GM21423 (cell line): ENCODE measurements around the gene GUCY2C.
"Not testable (repeated sequence)": the region's sequence is repeated elsewhere in the genome, so short reads cannot be mapped to it uniquely, and the experiment has no call there.

ENCODE experiments used
- ATAC-seq: cut with Tn5 transposase; IDR thresholded peaks from one replicate; pipeline ENCODE4 v1.9.1; 2021; ENCODE audit warnings: mild to moderate bottlenecking, moderate library complexity; ENCODE audit not compliant: unreplicated experiment

The GUCY2C gene

GRCh38 chr12:14689144-14689543, 7.3 kb downstream of the GUCY2C start:
- no peak for ATAC-seq

GRCh38 chr12:14682231-14682630, 14.2 kb downstream of the GUCY2C start:
- ATAC-seq = not testable (repeated sequence)

DNA sequence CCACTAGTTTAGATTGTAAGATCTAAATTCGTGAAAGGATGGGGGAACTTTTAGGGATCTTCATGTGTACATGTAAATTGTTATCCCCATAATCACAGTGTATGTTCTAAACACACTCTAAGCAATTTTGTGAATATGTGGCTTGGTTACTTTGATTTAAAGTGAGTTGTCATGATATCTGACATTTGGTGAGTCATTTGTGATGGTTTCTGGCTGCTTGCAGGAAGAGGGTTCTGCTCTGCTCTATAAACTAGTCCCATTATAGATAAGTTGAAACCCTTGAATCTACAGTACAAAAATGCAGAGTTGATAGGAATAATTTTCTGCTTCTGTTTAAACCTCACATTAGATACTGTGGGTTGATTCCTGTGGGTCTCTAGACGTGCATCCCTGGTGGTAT, 14.8 kb downstream of the GUCY2C start:
- ATAC-seq = no peak

GRCh38 chr12:14681190-14681589, 15.2 kb downstream of the GUCY2C start:
- ATAC-seq = no peak

DNA sequence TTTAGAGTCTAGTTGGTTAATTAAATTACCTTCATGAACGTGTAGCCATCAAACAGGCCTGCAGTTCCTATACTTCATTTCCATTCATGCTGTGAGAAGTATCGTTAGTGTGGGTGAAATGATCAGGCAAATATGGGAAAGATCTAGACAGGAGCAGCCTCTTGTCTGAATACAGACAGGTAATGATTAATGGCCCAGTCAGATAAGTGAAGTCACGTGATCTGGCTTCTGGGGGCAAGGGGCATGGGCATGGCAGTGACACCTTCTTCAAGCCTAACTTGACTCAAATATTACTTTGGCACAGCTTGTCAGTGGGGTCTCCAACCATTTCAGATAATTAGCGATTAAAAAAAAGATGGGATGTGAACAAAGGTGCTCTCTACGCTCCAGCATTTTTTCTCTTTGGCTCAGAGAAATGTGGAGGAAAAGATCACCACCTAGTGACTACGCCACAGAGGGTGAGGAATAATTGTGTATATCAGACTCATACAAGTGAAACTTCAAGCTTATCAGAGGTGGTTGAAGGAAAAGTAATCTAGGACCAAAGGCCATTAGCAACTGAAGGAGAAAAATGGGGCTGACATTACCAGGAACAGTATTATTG, 17.8 kb downstream of the GUCY2C start:
- no peak for ATAC-seq

DNA sequence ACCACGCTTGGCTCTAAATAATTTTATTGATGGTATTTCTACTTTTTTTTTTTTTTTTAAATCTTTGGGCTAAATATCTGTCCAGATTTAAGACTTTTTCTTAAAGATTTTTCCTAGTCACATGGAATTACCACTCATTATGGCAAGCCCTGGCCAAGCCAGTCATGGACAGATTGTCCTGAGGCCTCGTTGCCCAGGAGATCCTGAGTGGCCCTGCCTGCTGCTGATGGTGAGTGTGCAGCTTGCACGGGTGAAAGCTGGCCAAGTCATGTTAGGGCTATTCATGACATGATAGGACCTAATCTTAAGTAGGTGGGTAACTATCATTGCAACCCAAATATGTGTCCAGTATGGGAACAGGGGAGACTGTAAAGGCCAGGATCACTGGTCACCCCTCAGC, 27.8 kb downstream of the GUCY2C start:
- no peak for ATAC-seq

DNA sequence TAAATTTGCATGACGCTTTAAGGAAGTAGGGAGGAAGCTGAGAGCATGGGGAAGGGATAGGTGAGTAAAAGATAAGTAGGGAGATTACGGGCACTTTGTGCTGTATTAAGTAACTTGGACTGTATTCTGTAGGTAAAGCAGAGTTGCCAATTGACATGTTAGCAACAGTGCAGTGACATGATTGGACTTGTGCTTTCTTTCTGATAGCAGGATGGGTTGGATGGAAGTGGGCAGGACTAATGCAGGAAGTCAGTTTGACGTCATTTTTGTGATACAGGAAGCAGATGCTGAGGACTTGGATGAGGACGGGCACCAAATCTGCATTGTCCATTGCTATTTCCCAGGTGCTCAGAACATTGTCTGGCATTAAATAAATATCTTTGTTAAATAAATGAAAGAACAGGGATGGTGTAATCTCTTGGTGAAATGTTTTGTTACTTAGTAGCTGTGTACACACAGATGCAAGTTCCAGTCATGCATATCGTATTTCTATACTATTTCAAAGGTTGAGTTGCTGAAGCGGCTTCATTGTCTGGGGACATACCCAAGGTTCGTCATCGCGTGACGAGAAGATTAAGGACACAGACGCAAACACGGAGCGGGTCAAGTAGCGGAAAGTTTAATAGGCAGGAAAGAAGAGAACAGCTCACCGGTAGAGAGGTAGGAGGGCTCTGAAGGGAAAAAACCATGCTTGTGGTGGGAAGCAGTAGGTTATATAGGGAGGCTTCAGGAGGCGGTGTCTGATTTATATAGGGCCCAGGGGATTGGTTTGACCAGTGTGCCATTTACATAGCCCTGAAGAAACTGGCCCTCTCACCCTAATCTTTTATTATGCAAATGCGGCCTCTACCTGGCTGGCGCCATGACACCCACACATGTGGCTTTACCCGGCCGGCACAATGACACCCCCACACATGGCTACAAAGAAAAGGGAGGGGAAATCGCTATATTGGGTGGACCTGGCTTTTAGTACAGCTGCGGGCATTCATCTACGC, 30.7 kb downstream of the GUCY2C start:
- ATAC-seq = no peak

GRCh38 chr12:14664434-14665023, 31.9 kb downstream of the GUCY2C start:
- no peak for ATAC-seq

GRCh38 chr12:14663002-14663401, 33.4 kb downstream of the GUCY2C start:
- no peak for ATAC-seq

- no peak for ATAC-seq
These were observed 39.6 kb downstream of the GUCY2C start for GRCh38 chr12:14656846-14657245.

GRCh38 chr12:14655284-14655683, 41.1 kb downstream of the GUCY2C start:
- no peak for ATAC-seq

DNA sequence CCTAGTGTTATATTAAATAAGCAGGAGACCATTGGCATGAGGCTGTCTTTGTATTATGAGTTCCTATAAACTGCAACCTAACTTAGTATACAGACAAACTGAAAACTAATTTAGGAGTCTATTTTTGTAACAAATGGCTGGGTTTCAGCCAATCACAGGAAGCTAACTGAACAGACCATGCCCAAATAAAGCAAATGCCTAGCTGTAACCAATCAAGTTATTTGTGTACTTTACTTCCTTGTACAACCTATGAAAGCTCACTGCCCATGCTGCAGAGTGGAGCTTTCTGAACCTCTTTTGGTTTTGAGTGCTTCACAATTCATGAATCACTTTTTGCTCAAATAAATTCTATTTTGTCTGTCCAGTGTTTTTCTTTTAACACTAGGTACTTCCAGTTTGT, 41.6 kb downstream of the GUCY2C start:
- no peak for ATAC-seq

DNA sequence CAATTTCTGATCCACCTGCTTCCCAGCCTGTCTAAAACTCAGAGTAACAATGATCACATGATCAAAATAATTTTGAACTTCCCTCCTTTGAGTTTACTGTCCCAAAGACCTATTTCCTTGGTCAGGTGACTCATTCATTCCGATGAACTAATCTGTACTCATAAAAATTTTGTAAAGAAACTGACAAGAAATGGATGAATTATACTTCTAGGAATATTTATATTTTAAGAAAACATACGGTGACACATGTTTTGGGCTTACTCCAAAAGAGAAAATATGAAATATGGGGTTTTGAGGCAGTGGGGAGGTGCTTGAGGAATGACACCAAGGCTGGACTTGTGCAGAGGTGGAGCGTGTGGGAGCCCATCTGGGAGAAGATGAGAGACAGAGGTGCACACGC, 42.0 kb downstream of the GUCY2C start:
- ATAC-seq = no peak

GRCh38 chr12:14652483-14652882, 43.9 kb downstream of the GUCY2C start:
- no peak for ATAC-seq

DNA sequence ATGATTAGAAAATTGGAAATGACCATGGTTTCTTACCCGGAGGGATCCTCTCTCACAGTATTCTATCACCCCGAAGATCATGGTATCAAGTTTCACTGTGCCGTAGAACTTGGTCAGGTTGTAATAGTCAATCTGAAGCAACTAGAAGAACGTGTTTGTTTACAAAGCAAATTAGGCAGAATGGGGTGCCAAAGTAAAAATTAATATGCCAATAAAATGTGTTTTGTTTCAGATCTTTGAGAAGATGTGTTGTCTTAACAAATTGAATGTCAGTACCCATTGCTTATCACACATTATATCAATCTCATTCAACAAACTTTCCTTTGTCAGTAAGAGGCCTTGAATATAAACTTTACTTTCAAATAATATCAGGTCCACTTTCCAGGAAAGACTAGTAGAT, 45.0 kb downstream of the GUCY2C start:
- no peak for ATAC-seq

DNA sequence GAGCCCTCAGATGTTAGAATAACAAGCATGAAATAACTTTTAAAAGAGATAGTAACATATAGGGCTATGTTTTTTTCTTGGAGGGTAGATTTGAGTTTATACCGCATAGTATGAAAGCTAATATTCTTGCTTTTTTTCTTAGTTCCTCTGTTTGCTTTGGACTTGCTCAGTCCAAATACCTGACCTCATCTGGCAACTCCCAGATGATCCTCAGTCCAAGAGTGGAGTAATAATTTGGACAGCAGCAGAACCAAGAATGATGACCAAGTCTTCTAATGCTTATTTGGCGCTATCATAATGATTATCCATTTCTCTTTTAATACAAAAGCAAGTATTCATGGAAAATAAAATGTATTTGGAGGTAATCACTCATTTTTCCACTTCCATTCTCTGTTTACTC, 45.6 kb downstream of the GUCY2C start:
- ATAC-seq = no peak

DNA sequence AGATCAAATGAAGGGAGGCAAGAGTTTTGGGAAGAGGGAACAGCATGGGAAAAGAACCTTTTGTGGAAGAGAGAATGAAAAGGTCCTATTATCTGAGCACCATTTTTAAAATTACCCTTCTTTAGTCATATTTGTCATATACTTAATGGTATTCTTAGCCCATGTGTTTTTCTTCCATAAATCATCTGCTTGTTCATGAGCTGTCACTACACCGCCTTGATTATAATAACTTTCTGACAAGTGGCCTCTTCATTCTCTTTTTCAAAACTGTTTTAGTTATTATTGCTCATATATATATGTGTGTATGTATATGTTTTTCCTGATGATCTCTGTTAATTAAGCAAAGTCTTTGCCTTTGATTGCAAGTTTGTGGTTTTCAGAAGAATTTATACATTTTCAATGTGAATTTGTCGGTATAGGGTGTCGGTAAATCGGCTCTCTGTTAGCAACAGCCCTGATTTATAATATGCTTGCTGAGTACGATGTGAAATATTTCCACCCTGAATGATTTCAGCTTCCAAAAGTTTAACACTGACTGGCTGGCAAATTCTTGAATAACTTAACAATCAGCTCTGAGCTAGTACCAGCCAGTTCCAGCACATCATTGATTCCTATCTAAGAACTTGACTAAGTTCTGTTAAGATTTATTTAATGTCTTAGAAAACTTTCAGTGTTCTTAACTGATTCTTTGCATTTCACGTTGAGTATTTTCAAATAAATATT, 49.2 kb downstream of the GUCY2C start:
- ATAC-seq = no peak

DNA sequence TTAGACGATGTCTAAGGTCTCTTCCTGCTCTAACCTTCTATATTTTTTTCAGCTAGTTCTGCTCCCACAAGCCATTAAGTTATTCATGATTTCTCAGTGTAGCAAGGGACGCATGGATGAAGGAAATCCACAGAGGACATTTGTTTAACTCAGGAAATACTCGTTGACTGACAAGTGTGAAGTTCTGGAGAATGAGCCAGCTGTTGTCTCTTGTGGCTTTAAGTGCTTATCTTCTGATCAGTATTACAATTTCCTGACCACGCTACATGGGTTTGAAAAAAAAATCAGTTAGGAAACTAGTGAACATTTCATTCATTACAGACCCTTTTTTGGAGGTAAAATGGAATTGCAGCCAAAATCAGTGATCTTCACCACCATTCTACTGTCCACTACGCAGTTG, 53.1 kb downstream of the GUCY2C start:
- no peak for ATAC-seq

GRCh38 chr12:14638066-14638465, 58.3 kb downstream of the GUCY2C start:
- ATAC-seq = no peak

DNA sequence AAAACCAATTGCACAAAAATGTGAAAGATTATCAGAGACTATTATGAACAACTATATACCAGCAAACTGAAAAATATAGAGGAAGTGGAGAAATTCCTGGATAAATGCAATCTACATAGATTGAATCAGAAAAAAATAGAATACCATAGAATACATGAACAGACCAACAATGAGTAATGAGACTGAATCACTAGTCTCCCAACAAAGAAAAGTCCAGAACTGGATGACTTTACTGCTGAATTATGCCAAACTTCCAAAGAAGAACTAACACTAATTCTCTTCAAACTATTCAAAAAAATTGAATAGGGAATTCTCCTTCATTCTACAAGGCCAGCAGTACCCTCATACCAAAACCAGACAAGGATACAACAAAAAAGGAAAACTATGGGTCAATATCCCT, 60.6 kb downstream of the GUCY2C start:
- no peak for ATAC-seq

GRCh38 chr12:14630793-14631192, 65.6 kb downstream of the GUCY2C start:
- ATAC-seq = no peak
